SU-DHL-6 (cell line): ENCODE data around the gene PNMA1.

Source experiments
- CTCF ChIP-seq: fragments of 200-600 bp; sonication (generic); IDR thresholded peaks from one replicate; pipeline ENCODE4 v1.5.1; 2017; ENCODE audit warnings: antibody characterized with exemption, mild to moderate bottlenecking, low read length, moderate library complexity; ENCODE audit not compliant: insufficient read depth, poor library complexity, severe bottlenecking
- EZH2phosphoT487 ChIP-seq: fragments of 200-600 bp; sonication (generic), shearing (Covaris generic); conservative IDR thresholded peaks from 2 replicates; pipeline ENCODE4 v1.6.1; 2018; ENCODE audit warnings: mild to moderate bottlenecking, antibody characterized with exemption, low read length, moderate library complexity, mixed read lengths

- TF ChIP-seq CTCF (no peak), EZH2phosphoT487 (no peak)
These were observed 4.2 kb downstream of the PNMA1 start for GRCh38 chr14:73709904-73710469.
